ENCODE data around the gene COL15A1.

DNA sequence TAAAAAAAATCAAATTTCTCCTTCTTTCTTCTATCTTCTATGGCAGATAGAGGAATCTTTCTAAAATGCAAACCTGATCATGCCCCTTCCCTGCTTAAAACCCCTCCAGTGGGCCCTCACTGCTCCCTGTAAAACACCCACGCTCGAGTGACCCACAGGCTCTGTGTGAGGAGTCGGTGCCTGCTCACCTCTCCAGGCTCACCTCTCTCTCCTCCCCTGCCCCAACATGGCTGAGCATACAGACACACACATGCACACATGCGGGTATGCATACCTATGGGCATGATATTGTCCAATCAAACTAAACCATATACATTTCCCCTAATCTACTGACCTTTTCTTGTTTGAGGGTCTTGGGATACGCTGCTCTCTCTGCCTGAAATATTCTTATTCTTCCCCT is 40.8 kb upstream of the COL15A1 start:
- TF ChIP-seq, protein P1, sequence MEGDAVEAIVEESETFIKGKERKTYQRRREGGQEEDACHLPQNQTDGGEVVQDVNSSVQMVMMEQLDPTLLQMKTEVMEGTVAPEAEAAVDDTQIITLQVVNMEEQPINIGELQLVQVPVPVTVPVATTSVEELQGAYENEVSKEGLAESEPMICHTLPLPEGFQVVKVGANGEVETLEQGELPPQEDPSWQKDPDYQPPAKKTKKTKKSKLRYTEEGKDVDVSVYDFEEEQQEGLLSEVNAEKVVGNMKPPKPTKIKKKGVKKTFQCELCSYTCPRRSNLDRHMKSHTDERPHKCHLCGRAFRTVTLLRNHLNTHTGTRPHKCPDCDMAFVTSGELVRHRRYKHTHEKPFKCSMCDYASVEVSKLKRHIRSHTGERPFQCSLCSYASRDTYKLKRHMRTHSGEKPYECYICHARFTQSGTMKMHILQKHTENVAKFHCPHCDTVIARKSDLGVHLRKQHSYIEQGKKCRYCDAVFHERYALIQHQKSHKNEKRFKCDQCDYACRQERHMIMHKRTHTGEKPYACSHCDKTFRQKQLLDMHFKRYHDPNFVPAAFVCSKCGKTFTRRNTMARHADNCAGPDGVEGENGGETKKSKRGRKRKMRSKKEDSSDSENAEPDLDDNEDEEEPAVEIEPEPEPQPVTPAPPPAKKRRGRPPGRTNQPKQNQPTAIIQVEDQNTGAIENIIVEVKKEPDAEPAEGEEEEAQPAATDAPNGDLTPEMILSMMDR (IDR thresholded peaks at IDR 0.05): no peak
- TF ChIP-seq EP300 (IDR thresholded peaks at IDR 0.05; ENCODE audit: low read depth): no peak

Measured in transverse colon (tissue), 3 donors.